Measurements from ENCODE around the gene ZNF133.

- no peak for TF ChIP-seq CTCF (conservative IDR thresholded peaks at IDR 0.05; ENCODE audit: low read length)
- no peak for TF ChIP-seq EZH2phosphoT487 (IDR thresholded peaks at IDR 0.05; ENCODE audit: borderline replicate concordance)
Observed at GRCh38 chr20:18313411-18313810, 25.1 kb downstream of the ZNF133 start.
